GM12878 (cell line): Measurements from ENCODE around the gene ETNPPL. TPM values are rescaled to one million over a fixed set of nuclear protein-coding genes. Genes with fewer than 3 reads are reported as not detected.

Experiments
- ATAC-seq: fragments of 200-7000 bp; cut with Tn5 transposase; 3 replicates; pipeline ENCODE4 v1.9.1; 2020; ENCODE audit warnings: mild to moderate bottlenecking, moderate library complexity
- BruUV-seq: library from RNA; stranded (reverse); fragments of 400-500 nt; replicated peaks from 2 replicates; lab custom pipeline; 2021; lab: Mats Ljungman, UMichigan
- CTCF ChIA-PET: fragments of 300-600 bp; sonication (Branson Sonifier 250); formaldehyde crosslinking; extraction: SDS; loops from one replicate; lab custom pipeline; 2021; ENCODE audit warnings: inconsistent platforms; lab: Yijun Ruan, JAX
- POLR2A ChIA-PET: fragments of 350-600 bp; formaldehyde crosslinking; extraction: SDS; loops from one replicate; lab custom pipeline; 2021; ENCODE audit warnings: inconsistent platforms; lab: Charles Lee
- RAD21 ChIA-PET: fragments of 300-600 bp; sonication (Branson Sonifier 250); formaldehyde crosslinking; loops from one replicate; lab custom pipeline; 2023; ENCODE audit warnings: antibody characterized with exemption; ENCODE audit not compliant: unreplicated experiment; lab: Charles Lee
- SMC1A ChIA-PET: fragments of 300-600 bp; sonication (Branson Sonifier 250); formaldehyde crosslinking; loops from one replicate; lab custom pipeline; 2023; ENCODE audit not compliant: unreplicated experiment, uncharacterized antibody; lab: Charles Lee
- DNase-seq: peaks from one replicate; pipeline ENCODE4 v3.0.0-alpha.2; 2011; ENCODE audit warnings: low read depth, low spot score
- FAIRE-seq: peaks from 3 replicates; lab custom pipeline; 2011; peaks lifted over from hg19 to GRCh38; lab: Jason Lieb, UNC
- H2AFZ ChIP-seq: 2 replicates; pipeline ENCODE4 v1.6.0; 2011; ENCODE audit warnings: low read depth, low read length, control low read depth; ENCODE audit not compliant: control insufficient read depth
- H3K27ac ChIP-seq: 2 replicates; pipeline ENCODE4 v1.5.1; 2011; ENCODE audit warnings: control low read depth; ENCODE audit not compliant: control insufficient read depth, insufficient read depth
- H3K27me3 ChIP-seq, 2 experiments: replicated peaks in 1 of 2; 2 replicates each; pipeline versions ENCODE4 v1.6.0 to v1.6.1; 2011; ENCODE audit warnings: low read length in 1 of 2; ENCODE audit not compliant: control insufficient read depth in 2 of 2, insufficient read depth in 2 of 2
- H3K36me3 ChIP-seq, 2 experiments: 2 replicates each; pipeline ENCODE4 v1.5.1; 2011; ENCODE audit warnings: low read length in 1 of 2; ENCODE audit not compliant: control insufficient read depth in 2 of 2, insufficient read depth in 2 of 2
- H3K4me1 ChIP-seq: 2 replicates; pipeline ENCODE4 v1.6.1; 2011; ENCODE audit warnings: mild to moderate bottlenecking, low read length, moderate library complexity, mixed read lengths; ENCODE audit not compliant: control insufficient read depth, insufficient read depth
- H3K4me2 ChIP-seq: 2 replicates; pipeline ENCODE4 v1.6.0; 2011; ENCODE audit warnings: control low read depth; ENCODE audit not compliant: control insufficient read depth, insufficient read depth
- H3K4me3 ChIP-seq: fragments of 200-600 bp; sonication (generic); 2 replicates; pipeline ENCODE4 v1.5.1; 2016
- H3K79me2 ChIP-seq: 2 replicates; pipeline ENCODE4 v1.6.0; 2011; ENCODE audit warnings: low read length; ENCODE audit not compliant: control insufficient read depth, insufficient read depth
- H3K9ac ChIP-seq: 2 replicates; pipeline ENCODE4 v1.8.0; 2011; ENCODE audit warnings: low read length, control low read depth, mixed read lengths; ENCODE audit not compliant: control insufficient read depth, insufficient read depth
- H3K9me3 ChIP-seq: replicated peaks from 3 replicates; pipeline ENCODE4 v1.5.1; 2011; ENCODE audit warnings: mild to moderate bottlenecking, low read length; ENCODE audit not compliant: control insufficient read depth, insufficient read depth
- H4K20me1 ChIP-seq: 2 replicates; pipeline ENCODE4 v1.6.0; 2011; ENCODE audit not compliant: control insufficient read depth, insufficient read depth
- EZH2 ChIP-seq: IDR thresholded peaks from 2 replicates; pipeline ENCODE4 v1.6.1; 2012; ENCODE audit warnings: low read depth, mild to moderate bottlenecking, control low read depth, inconsistent platforms, low read length, borderline replicate concordance; ENCODE audit not compliant: control insufficient read depth
- GATAD2B ChIP-seq: fragments of 450-650 bp; conservative IDR thresholded peaks from 2 replicates; pipeline ENCODE4 v1.6.1; 2017; ENCODE audit warnings: low read depth, mild to moderate bottlenecking, moderate library complexity
- IRF4 ChIP-seq: IDR thresholded peaks from 2 replicates; pipeline ENCODE4 v1.6.1; 2011; ENCODE audit warnings: low read depth, low read length
- KDM1A ChIP-seq: fragments of 200-600 bp; sonication (generic); IDR thresholded peaks from 2 replicates; pipeline ENCODE4 v1.6.1; 2016; ENCODE audit warnings: borderline replicate concordance
- MTA2 ChIP-seq: fragments of 450-650 bp; IDR thresholded peaks from 2 replicates; pipeline ENCODE4 v1.6.1; 2016; ENCODE audit warnings: low read depth, mild to moderate bottlenecking, moderate library complexity
- NRF1 ChIP-seq: conservative IDR thresholded peaks from 2 replicates; pipeline ENCODE4 v1.6.1; 2011; ENCODE audit warnings: mild to moderate bottlenecking, low read depth, low read length, improper control_type of control experiment
- RAD51 ChIP-seq: fragments of 450-650 bp; IDR thresholded peaks from 2 replicates; pipeline ENCODE4 v1.6.1; 2016; ENCODE audit warnings: moderate library complexity, mild to moderate bottlenecking, inconsistent platforms
- SUPT20H ChIP-seq: IDR thresholded peaks from 2 replicates; pipeline ENCODE4 v1.6.1; 2011; ENCODE audit warnings: low read depth, mild to moderate bottlenecking, low read length, moderate library complexity, borderline replicate concordance; ENCODE audit not compliant: control insufficient read depth
- YBX1 ChIP-seq: fragments of 450-650 bp; IDR thresholded peaks from 2 replicates; pipeline ENCODE4 v1.6.1; 2016; ENCODE audit warnings: antibody characterized with exemption
- ZBED1 ChIP-seq: IDR thresholded peaks from 2 replicates; pipeline ENCODE4 v1.6.1; 2016; ENCODE audit warnings: borderline replicate concordance
- ZNF274 ChIP-seq: IDR thresholded peaks from one replicate; pipeline ENCODE4 v1.8.0; 2011; ENCODE audit not compliant: insufficient read length, insufficient read depth
- WGBS: methylation state at CpG from one replicate; pipeline ENCODE4 v1.1.6; 2016; ENCODE audit warnings: low lambda C conversion rate; ENCODE audit not compliant: insufficient replicate concordance, insufficient coverage; ENCODE audit errors: missing lambda C conversion rate; 5-methylcytosine and 5-hydroxymethylcytosine counted together
- in situ Hi-C: fragments of 300-500 bp; cut with MboI; formaldehyde crosslinking; loops from 9 replicates; pipeline ENCODE4 v1.14.3; 2018; ENCODE audit warnings: mixed read lengths
- intact Hi-C: fragments of 100-400 bp; cut with micrococcal nuclease; formaldehyde crosslinking; loops from one replicate; pipeline ENCODE4 v1.14.2; 2022; ENCODE audit not compliant: unreplicated experiment
- polyA plus RNA-seq, 11 experiments: library from polyadenylated mRNA; depleted of rRNA in 4 of 11; unstranded in 6 of 11; stranded (reverse) in 5 of 11; fragments of >200 nt; fragmentation: Nextera tagmentation in 4 of 11; fragmentation: Illumina TruSeq in 1 of 11; extraction: Ambion mirVana in 4 of 11; extraction: Trizol in 1 of 11; gene quantifications; 1 replicate in 1 of 11; 2 replicates in 10 of 11; pipeline versions ENCODE4 v1.2.1 to v1.2.3, GENCODE V29; 2011 to 2016; ENCODE audit warnings: inconsistent platforms in 2 of 11, missing spikeins in 2 of 11, low read depth in 1 of 11
- total RNA-seq, 4 experiments: library from RNA; depleted of rRNA in 3 of 4; stranded (reverse); fragments of >200 nt in 3 of 4; fragmentation: Illumina TruSeq in 1 of 4; extraction: Trizol in 1 of 4; gene quantifications; 2 replicates each; pipeline versions ENCODE4 v1.2.1 to v1.2.3, GENCODE V29; 2013 to 2021
- TF ChIP-seq, protein P1 (sequence below): fragments of 450-650 bp; IDR thresholded peaks from 2 replicates; pipeline ENCODE4 v1.6.1; 2018; ENCODE audit warnings: borderline replicate concordance, mild to moderate bottlenecking; ENCODE audit not compliant: partially characterized antibody
- TF ChIP-seq, protein P2 (sequence below): fragments of 450-650 bp; IDR thresholded peaks from 2 replicates; pipeline ENCODE4 v1.6.1; 2016; ENCODE audit warnings: mild to moderate bottlenecking
- TF ChIP-seq, protein P3 (sequence below): IDR thresholded peaks from 2 replicates; pipeline ENCODE4 v1.6.1; 2012; ENCODE audit warnings: low read depth, low read length, improper control_type of control experiment

Gene ETNPPL
- total and polyA plus RNA-seq, 10 of the 15 experiments (the other 5 are each of a cell fraction or from before 2014, with no cell fraction given): not detected

DNA sequence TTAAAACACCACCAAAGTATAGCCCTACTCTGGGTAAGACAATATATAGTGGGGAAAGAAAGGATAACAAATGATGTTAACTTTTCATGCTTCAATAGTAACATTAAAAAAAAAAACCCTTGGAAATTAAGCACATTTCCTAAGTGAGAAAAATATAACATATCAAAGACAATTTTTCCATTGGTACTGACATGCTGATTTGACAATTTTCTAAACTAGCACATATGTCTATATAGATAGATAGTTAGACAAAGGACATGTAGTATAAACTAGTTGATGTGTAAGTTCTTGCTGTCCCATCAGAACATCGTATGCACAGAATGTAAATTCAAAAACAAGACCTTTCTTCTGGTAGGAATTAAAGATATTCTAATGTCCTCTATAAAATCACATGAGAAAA lies 47.2 kb upstream of the ETNPPL start:
- Histone ChIP-seq H3K27ac (no peak overlapping the region), H3K9me3 (no peaks in the 10 kb centered on the region), H3K4me3 (no peak overlapping the region), H3K4me1 (no peaks in the 10 kb centered on the region), H2AFZ (no peak overlapping the region), H3K27me3 (0 out of 4 replicates have a peak, but pooled peaks cover 0 to 2% of the 10 kb centered on the region in 2 experiments), H3K79me2 (no peaks in the 10 kb centered on the region), H3K9ac (no peak overlapping the region), H4K20me1 (no peaks in the 10 kb centered on the region), H3K36me3 (no peaks in the 10 kb centered on the region), H3K4me2 (no peak overlapping the region)
- RAD21 ChIA-PET: no interaction called here
- ATAC-seq: no peak
- SMC1A ChIA-PET: no interaction called here
- CTCF ChIA-PET: no interaction called here
- no peak for TF ChIP-seq MTA2
- TF ChIP-seq RAD51: no peak
- no peak for TF ChIP-seq YBX1
- no peak for TF ChIP-seq GATAD2B
- no peak for FAIRE-seq
- DNase-seq: no peak
- BruUV-seq: no TSS peak
- 0% methylated on average over 1 of the region's 1 CpG for WGBS
- intact Hi-C loops (no loop called here), in situ Hi-C loops (no loop called here)
- POLR2A ChIA-PET: no interaction called here

DNA sequence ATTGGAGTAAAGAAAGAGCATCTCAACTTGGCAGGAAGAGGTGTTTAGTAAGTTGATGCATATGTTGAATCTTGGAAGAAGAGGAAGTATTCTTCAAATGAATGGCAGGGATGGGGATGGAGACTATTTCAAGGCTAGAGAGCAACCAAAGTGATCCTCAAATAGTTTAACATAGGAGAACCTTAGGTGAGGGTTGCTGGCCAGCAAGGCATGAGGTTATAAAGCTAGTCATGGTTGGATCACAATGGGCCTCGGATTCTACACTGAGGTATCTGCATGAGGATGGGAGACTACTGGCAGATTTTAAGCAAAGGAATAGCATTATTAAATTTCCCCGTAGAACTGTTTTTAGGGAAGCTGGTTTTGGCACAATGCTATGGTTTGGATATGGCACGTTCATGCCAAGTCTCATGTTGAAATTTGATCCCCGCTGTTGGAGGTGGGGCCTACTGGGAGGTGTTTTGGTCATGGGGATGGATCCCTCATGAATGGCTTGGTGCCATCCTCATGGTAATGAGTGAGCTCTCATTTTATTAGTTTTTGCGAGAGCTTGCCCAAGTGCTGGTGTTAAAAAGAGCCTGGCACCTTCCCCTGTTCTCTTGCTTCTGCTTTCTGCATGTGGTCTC lies 41.9 kb upstream of the ETNPPL start:
- H3K4me3 ChIP-seq: no peak overlapping the region
- no peaks in the 10 kb centered on the region for H3K27me3 ChIP-seq
- no peak overlapping the region for H3K9ac ChIP-seq
- no peaks in the 10 kb centered on the region for H4K20me1 ChIP-seq
- no peak for DNase-seq
- POLR2A ChIA-PET: no interaction called here
- ATAC-seq: no peak
- no peaks in the 10 kb centered on the region for H3K36me3 ChIP-seq
- no TSS peak for BruUV-seq
- no peaks in the 10 kb centered on the region for H3K9me3 ChIP-seq
- no peaks in the 10 kb centered on the region for H3K79me2 ChIP-seq
- WGBS: 30% methylated on average over 5 of the region's 5 CpGs
- no peak overlapping the region for H3K27ac ChIP-seq
- intact Hi-C loops (no loop called here), in situ Hi-C loops (no loop called here)
- FAIRE-seq: no peak
- H3K4me1 ChIP-seq: no peaks in the 10 kb centered on the region
- CTCF ChIA-PET: no interaction called here
- RAD21 ChIA-PET: no interaction called here
- no peak overlapping the region for H2AFZ ChIP-seq
- H3K4me2 ChIP-seq: no peak overlapping the region
- SMC1A ChIA-PET: no interaction called here
- TF ChIP-seq NRF1: no peak
- TF ChIP-seq ZNF274: no peak
- TF ChIP-seq IRF4: no peak
- no peak for TF ChIP-seq KDM1A
- no peak for TF ChIP-seq SUPT20H
- TF ChIP-seq, protein P1, sequence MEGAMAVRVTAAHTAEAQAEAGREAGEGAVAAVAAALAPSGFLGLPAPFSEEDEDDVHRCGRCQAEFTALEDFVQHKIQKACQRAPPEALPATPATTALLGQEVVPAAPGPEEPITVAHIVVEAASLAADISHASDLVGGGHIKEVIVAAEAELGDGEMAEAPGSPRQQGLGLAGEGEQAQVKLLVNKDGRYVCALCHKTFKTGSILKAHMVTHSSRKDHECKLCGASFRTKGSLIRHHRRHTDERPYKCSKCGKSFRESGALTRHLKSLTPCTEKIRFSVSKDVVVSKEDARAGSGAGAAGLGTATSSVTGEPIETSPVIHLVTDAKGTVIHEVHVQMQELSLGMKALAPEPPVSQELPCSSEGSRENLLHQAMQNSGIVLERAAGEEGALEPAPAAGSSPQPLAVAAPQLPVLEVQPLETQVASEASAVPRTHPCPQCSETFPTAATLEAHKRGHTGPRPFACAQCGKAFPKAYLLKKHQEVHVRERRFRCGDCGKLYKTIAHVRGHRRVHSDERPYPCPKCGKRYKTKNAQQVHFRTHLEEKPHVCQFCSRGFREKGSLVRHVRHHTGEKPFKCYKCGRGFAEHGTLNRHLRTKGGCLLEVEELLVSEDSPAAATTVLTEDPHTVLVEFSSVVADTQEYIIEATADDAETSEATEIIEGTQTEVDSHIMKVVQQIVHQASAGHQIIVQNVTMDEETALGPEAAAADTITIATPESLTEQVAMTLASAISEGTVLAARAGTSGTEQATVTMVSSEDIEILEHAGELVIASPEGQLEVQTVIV: no peak
- TF ChIP-seq EZH2: no peak
- TF ChIP-seq, protein P2, sequence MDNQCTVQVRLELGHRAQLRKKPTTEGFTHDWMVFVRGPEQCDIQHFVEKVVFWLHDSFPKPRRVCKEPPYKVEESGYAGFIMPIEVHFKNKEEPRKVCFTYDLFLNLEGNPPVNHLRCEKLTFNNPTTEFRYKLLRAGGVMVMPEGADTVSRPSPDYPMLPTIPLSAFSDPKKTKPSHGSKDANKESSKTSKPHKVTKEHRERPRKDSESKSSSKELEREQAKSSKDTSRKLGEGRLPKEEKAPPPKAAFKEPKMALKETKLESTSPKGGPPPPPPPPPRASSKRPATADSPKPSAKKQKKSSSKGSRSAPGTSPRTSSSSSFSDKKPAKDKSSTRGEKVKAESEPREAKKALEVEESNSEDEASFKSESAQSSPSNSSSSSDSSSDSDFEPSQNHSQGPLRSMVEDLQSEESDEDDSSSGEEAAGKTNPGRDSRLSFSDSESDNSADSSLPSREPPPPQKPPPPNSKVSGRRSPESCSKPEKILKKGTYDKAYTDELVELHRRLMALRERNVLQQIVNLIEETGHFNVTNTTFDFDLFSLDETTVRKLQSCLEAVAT: no peak
- TF ChIP-seq, protein P3, sequence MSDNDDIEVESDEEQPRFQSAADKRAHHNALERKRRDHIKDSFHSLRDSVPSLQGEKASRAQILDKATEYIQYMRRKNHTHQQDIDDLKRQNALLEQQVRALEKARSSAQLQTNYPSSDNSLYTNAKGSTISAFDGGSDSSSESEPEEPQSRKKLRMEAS: no peak
- TF ChIP-seq ZBED1: no peak
